Measurements from ENCODE around the gene STAM2.
A peak's percentile ranks its signal among the peaks of the same experiment; 100 is the strongest.
"Not testable (repeated sequence)": the region's sequence is repeated elsewhere in the genome, so short reads cannot be mapped to it uniquely, and the experiment has no call there.

The STAM2 gene

DNA sequence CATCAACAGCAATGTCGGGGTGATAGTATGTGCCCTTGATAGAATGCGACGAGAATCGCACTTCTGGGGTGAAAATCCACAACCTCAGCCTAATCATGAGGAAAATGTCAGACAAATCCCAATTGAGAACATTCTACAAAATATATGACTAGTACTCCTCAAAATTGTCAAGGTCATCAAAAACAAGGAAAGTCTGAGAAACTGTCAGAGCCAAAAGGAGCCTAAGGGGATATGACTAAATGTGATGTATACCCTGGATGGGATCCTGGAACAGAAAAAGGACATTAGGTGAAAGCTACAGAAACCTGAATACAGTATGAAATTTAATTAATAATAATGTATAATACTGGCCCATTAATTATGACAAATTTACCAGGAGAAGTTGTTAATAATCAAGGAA lies 69.1 kb downstream of the STAM2 start:
- ATAC-seq (no peak), DNase-seq (no peak)

DNA sequence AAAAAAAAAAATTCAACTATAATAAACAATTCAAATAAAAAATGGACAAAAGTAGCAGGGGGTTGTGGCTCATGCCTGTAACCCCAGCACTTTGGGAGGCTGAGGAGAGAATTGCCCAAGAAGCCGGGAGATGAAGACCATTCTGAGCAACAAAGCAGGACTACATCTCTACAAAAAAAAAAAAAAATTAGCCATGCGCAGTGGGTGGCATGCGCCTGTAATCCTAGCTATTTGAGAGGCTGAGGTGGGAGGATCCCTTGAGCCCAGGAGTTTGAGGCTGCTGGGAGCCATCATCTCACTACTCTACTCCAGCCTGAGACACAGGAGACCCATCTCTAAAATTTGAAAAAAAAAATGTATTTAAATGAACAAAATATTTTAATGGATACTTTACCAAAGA lies 72.3 kb downstream of the STAM2 start:
- ATAC-seq: no peak
- DNase-seq: no peak

DNA sequence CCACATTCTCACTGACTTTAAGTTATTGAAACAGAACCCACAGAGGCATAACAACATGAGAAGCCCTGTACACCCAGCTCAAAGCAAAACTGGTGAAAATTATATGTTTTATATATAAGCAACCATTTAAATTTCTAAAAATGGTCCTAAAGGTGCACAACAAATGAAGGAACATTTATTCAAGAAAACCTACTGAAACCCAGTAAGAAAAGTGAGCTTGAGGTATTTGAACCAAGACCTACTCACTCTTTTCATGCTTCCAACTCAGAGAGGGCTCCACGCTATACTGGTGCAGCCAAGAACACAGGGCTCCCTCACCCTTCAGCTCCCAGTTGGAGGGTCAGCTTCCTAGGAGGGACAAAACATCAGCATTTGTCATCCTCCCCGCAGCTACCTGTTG lies 74.6 kb downstream of the STAM2 start:
- ATAC-seq (no peak), DNase-seq (no peak)

DNA sequence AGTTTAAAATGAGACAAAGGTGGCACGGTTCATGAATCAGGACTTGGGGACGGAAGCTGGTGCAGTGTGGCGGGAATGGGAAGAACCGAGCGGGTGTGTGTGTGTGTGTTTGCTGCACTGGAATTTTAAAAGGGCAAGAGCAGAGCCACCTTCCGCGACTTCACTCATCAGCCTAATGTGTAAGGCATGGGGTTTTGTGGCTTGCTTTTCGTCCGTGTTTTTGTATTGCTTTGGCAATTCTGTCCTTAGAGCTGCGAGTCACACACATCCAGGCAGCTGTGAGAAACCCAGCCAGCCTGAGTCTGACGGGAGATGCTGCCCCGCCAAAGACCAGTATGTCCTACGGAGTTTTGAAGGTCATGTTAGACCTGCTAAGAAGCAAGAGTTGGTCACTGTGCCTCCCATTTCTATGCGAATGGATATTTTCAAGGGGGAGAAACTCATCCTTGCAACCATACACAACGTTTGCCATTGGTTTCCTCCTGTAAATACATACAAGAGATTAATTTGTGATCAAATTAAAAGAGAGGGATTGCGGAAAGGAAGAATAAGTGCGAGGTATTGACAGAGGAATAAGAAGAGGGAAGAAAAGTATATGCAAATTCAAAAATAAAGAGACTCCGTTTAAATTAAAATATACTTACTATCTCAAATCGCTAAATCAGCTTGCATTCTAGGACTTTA lies 76.1 kb downstream of the STAM2 start:
- ATAC-seq: peak; percentile 41
- peak; percentile 9 for DNase-seq

DNA sequence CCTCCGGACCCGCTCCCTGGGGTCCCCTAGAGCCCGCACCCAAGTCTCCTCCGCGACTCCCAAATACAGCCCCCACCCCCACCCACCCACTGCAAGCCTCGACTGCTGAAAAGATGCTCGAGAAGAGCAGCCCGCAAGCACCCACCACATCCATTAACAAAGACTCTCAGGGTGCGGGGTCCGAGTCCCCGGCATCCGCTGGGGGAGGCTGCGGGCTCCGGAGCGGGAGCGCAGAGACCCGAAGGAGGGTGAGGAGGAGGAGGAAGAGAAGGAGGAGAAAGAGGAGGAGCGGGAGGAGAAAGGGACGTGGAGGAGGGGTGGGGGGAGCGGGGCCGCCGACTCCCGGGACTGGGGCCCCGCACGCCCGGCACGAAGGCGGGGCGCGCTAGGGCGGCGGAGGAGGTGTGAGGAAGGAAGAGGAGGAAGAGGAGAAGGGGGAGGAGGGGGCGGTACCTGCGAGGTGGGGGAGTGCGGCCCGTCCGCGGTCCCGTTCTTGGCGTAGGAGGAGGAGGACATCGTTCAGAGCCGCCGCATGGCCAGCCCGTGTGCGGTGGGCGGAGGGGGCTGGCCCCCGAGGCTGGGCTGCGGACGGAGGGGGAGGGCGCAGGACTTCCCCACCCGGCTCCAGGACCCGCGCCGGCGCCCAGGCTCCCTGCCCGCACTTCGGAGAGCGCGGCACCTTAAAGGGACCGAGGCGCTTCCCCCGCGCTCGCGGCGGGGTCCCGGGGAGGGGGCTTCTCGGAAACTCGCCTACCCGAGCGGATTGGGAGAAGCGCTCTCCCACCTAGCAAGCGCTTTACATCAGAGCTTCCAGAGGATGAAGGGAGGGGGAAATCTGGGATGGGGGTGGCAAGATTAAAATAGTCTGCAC lies 76.8 kb downstream of the STAM2 start, which contains the start of gene CACNB4:
Gene CACNB4, minus strand, starts transcription at position 549 of the 871 bp plus-strand sequence.
- no peak for ATAC-seq
- DNase-seq: peak; percentile 13

DNA sequence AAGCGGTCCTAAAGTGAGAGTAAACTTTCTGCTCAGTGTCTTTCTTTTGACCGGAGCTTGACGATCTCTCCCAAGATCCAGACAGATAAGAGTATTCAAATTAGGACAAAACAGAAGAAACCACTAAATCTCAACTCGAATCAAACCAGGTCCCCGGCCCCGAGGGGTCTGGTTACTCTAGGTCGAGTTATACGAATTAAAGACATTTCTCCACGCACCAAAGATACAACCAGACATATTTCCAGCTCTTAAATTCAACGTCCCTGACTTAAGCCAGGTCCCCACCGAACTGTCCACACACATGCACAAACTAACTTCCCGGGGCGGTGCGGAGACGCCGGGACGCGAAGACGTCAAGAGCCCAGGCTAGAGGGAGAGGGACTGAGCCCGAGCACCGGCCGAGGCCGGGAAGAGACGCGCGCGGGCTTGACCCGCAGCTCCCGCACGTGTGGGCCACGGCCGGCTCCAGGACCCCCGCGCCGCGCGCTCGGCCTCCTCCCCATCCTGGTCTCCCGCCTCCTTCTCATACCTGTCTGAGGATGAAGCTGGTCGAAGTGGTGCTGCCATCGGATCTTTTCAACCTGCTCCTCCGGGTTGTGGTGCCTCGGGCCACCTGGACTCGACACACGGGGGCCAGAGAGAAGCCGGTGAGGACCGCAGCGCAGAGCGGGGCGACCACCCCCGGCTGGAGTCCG lies 77.6 kb downstream of the STAM2 start:
- DNase-seq (peak; percentile 6), ATAC-seq (no peak)

DNA sequence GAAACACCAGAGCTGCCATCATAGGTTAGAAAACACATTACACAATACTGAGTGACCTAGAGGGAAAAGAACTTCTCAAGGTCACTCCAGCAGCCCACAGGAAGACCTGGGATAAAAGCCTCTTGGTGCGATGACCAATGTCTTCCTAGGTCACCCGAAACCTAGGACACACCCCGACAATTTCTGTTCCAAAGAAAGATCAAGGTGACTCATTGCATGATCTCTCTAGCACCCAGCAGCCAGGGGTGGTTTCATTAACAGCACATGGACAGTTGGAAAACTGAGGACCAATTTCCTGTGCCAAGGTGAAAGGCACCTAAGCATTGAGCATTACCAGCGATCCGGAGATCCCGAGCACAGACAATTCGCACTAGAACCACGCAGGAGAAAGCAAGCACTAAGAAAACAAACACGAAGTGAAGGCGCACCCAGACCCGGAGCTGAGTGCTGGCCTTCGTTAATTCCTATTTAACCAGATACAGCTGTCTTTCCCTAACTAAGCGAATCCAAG lies 78.2 kb downstream of the STAM2 start:
- DNase-seq: no peak
- peak; percentile 34 for ATAC-seq

DNA sequence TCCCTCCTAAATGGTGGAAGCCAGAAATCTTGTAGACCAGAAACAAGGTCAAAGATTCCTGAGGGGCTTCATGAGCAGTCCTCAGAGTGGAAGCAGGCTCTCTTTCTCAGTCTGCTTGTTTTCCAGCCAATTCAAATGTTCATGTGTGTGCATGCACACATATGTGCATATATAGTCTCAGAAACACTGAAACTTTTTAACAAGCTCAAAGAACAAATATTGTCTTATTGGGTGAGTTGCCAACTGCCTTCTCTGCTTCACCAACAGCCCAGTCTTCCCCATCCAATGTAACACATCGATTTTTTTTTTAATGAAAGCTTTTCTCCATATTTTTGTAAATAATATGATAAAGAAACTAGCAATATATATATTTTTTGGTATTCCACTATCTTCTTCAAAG lies 80.4 kb downstream of the STAM2 start:
- ATAC-seq: no peak
- DNase-seq: no peak

DNA sequence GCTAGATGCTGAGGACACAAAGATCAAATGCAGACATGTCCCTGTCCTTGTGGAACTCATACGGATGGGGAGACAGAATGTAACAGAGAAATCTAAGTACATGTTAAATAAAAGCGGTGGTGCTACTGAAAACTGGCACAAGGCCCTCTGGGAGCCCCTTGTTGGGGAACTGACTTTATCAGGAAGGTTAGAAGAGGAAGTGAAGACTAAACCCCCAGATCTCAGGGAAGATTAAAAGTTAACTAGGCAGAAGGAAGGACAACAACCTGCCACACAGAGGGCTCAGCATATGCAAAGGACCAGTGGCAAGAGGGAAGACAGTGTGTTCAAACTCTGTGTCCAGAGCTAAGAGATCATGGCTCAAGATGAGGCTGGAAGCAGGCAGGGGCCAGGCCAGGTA lies 81.5 kb downstream of the STAM2 start:
- DNase-seq (no peak), ATAC-seq (no peak)

DNA sequence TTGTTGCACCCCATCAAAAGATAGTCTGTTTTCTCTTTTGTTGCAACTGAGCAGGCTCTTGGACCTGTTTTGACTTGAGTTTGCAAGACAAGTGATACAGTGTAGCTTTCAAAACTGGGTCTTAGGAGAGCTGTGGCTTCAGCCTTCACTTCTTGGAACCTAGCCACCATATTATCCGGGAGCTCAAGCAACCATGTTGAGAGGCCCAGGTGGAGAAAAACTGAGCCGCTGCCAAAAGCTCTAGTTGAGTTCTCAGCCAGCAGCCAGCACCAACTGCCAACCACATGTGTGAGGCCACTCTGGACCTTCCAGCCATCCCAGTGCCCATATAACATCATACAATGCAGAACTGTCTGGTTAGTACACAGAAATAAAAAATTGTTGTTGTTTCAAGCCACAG lies 82.1 kb downstream of the STAM2 start:
- ATAC-seq: no peak
- no peak for DNase-seq

DNA sequence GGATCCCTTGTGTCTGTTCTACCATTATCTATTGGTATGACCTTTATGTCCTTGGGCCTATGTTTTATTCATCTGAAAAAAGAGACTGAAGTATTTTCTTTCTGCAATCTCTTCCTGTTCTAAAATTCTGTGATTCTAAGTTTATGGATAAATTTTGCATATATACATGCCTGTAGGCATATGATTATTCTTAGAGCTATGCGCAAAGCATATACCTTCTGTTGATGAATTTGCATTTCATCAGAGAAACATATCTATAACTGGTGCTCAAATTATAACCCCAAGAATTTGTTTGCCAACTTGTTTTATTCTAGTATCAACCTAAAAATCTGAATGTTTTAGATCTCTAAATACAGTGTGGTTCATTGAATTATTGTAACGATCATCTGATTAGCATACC lies 83.5 kb downstream of the STAM2 start:
- ATAC-seq: no peak
- DNase-seq: no peak

DNA sequence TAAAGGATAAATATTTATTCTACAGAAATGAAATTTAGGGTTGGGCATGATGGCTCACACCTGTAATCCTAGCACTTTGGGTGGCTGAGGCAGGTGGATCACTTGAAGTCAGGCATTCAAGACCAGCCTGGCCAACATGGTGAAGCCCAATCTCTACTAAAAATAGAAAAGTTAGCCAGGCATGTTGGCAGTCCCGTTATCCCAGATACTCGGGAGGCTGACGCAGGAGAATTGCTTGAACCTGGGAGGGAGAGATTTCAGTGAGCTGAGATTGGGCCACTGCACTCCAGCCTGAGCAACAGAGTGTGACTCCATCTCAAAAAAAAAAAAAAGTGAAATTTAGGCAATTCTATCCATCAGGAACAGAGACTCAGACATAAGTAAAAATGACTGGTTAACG lies 84.8 kb downstream of the STAM2 start:
- not testable (repeated sequence) for ATAC-seq, DNase-seq

DNA sequence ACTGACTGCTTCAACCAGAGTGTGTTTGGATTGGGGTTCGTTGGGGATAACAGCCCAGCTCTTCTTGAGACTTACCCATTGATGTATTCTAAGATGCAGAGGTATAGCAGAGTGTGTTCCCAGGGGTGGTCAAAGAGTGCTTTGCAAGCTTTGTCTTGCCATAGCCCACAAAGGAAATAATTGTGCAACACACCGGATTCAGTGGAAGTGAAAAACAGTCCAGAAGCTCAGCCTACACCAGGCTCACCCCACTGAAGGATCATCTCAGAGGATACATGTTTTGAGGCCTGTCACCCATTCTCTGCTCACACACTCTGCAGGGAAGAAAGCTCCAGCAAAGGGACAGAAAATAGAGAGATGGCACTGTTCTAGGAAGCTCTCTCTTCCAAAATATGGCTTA lies 86.3 kb downstream of the STAM2 start:
- ATAC-seq (no peak), DNase-seq (no peak)

DNA sequence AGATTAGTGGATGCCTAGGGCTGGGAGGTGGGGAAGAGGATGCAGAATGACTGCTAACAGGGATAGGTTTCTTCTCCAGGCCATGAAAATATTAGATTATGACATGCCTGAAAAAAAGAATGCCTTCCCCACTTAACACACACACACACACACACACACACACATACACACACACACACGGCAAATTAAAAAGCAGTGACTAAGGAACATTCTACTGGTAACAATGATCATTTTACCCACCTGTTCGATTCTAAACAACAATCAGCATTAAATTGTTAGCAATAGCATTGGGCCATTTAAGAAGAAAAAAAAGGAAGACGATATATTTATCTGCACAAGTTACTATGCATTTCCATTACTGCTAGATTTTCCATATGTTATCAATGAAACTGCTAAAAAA lies 87.6 kb downstream of the STAM2 start:
- ATAC-seq: no peak

DNA sequence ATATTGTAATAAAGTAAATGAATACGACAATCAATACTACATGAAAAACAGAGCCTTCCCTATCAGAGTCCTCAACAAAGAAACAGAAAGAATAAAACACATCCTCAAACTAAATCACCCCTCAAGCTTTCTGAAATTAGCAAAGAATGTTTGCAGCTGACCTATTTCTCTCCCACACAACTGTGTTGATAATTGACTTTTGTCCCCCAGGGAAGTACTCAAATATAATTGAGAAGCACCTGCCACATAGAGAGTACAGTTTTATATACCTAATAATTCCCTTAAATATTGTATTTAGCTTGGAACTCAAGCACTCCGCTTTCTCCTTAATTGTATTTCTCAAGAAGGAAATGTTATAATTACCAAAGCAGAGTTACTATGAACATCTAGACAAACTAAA lies 89.3 kb downstream of the STAM2 start:
- DNase-seq (no peak), ATAC-seq (no peak)

More for the DNA sequence above, 87.6 kb downstream of the STAM2 start:
- DNase-seq: no peak

DNA sequence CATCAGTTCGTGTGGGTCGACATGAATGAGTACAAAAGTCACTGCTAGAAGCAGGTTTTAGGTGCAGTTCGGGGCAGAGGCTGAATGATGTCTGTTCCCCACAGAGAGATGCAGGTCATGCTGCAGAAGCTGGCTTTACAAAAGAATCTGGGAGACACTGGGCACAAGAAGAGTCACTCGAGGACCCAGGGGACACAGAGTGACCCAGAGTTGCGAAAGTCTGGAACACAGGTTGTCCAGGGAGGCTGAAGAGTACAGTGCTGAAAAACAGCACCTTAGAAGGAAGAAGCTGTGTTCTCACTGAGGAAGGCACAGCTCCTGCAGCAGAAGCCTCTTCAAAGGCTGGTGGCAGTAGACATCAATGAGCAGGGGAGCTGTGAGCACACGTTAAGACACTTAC lies 91.5 kb downstream of the STAM2 start:
- DNase-seq (no peak), ATAC-seq (no peak)

DNA sequence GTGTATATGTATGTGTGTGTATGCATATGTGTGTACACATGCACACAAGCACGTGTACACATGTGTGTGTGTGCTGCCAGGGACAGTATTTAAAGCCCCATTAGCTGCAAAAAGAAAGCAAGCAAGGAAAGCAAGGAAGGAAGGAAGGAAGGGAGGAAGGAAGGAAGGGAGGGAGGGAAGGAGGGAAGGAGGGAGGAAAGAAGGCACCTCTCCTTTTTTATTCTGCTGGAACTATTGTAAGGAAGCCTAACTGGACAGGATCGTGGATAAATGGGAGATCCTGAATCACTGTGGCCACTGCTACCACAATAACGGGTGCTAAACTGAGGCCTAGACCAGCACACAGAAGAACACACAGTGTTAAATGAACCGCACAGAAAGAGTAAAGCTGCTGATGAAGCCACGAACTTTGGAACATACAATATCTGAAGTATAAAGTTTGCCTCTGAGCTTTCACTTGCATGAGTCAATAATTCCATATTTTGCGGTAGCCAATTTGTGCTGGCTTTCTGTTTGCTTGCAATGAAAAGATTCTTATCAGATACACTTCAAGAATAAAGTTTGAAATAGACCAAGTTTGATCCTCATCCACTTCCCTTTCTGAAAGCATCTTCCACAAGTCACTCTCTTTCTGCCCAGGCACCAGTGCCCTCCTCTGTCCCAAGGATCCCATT lies 92.2 kb downstream of the STAM2 start:
- ATAC-seq (no peak), DNase-seq (no peak)

DNA sequence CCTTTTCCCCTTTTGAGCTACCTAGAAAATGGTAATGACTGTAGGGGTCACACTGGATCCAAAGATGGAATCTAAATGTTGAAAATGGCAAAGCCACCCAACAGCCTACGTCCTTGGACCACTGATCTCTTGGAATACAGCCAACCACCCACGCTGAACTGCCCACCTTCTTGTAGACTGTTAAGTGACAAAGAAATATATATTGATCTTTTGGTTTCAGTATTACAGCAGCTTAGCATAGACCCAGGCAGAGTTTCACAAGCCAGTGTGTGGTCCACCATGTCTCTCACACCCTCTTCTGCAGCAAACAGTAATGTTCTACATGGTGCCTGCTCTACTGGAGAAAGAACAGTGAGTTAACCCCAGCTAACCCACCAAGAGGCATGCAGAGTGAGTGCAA lies 96.9 kb downstream of the STAM2 start:
- no peak for DNase-seq
- no peak for ATAC-seq

DNA sequence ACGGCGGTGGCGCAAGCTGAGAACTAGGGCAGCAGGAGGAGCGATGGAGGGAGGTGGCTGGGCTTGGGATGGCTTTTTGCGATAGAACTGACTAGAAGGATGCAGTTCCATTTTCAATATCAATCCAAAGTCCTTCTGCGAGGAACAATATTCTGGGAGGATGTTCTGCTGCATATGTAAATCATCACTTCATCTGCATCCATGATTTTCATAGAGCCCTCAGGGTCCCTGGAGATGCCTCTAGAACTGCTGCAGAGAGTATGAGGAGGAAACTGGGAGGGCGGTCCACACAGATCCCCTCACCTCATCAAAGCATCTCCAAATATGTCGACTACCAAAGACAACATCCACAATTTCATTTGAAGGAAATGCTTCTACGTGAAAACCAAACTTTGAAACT lies 97.5 kb downstream of the STAM2 start:
- no peak for ATAC-seq

DNA sequence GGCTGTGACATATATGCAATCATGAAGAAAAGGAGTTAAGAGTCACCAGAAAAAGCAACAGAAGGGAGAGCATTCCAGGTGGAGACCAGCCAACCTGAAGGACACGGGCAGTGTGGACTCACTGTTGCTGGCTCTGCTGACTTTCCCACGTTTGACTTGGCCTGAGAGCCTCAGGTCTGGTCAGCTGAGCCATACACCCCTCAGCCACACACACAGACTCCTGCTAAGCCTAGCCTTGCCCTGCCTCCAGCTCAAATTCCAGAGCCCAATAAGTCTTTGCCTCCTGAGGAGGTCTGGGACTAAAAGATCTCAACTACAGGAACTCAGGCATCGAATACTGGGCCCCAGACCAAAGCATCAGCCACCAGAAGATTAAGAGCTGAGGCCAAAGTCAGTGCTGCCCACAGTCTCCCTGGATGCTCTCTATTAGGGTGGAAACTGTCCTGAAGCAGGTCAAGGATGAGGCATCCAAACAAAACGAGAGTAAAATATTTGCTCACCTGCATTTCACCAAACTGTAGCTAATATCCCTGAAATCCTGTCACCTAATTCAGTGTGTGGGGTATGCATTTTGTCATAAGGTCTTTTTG lies 100.0 kb downstream of the STAM2 start:
- ATAC-seq: no peak
- no peak for DNase-seq

More for the DNA sequence above, 97.5 kb downstream of the STAM2 start:
- no peak for DNase-seq

DNA sequence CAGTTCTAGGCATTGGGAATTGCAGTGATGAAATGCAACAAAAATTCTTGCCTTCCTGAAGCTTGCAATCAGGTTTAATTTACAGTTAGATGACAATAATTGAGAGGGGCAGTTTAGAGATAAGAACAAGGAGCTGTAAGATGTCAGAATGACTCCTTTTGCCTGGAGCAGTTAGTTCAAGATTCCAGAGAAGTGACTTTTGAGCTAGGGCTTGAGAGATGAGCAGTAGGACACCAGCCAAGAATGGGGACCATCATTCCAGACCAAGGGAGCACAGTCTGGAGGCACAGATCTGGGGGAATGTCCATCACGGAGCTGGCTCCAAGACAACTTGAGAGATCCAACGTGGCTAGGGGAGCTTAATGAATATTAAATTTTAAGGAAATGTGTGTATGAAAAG lies 103.6 kb downstream of the STAM2 start:
- DNase-seq (no peak), ATAC-seq (no peak)

DNA sequence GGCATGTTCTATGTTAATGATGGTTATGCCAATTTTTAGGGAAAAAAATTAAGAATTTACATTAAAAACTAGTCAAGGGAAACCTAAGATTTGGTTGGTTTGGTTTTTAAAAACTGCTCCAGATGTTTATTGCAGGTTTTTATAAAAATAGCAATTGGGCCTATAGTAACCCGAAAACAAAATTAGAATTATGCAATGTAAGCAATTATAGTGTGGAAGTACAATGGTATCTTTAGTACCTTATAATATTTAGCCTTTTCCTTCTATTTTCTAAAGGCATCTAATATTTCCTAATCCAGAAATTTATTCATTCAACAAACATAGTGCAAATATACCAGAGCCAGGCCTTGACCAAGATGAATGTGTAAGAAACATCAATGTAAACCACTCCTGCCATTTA lies 104.0 kb downstream of the STAM2 start:
- no peak for ATAC-seq
- no peak for DNase-seq

All from stimulated activated naive CD8-positive, alpha-beta T cell treated with anti-CD3 and anti-CD28 coated beads, Interleukin-15, Interleukin-2, amounts not matched to agents 100 U/mL and 50 U/mL, for 24 hours (primary cell).